Mesenchymal stem cell (in vitro differentiated cells and primary cell): Measurements from ENCODE around the gene PARP15.

Source experiments
- DNase-seq: peaks from one replicate; pipeline ENCODE4 v3.0.0-alpha.2; 2013
- H2AFZ ChIP-seq: one replicate; pipeline ENCODE4 v1.6.1; 2013; ENCODE audit warnings: low read depth, mild to moderate bottlenecking, control low read depth, inconsistent platforms, low read length, moderate library complexity
- H2AK5ac ChIP-seq: 2 replicates; pipeline ENCODE4 v1.6.1; 2013; ENCODE audit warnings: low read length, moderate library complexity, mild to moderate bottlenecking, inconsistent platforms; ENCODE audit not compliant: severe bottlenecking
- H2BK120ac ChIP-seq: one replicate; pipeline ENCODE4 v1.6.1; 2013; ENCODE audit warnings: low read depth, mild to moderate bottlenecking, inconsistent platforms, low read length, moderate library complexity
- H2BK12ac ChIP-seq, 2 experiments: one replicate each; pipeline ENCODE4 v1.6.1; 2013; ENCODE audit warnings: inconsistent platforms in 2 of 2, low read length in 2 of 2, mild to moderate bottlenecking in 2 of 2, moderate library complexity in 2 of 2, control low read depth in 1 of 2
- H2BK15ac ChIP-seq: one replicate; pipeline ENCODE4 v1.6.1; 2013; ENCODE audit warnings: mild to moderate bottlenecking, low read depth, inconsistent platforms; ENCODE audit not compliant: poor library complexity, severe bottlenecking
- H2BK5ac ChIP-seq: 2 replicates; pipeline ENCODE4 v1.6.1; 2013; ENCODE audit warnings: low read depth, mild to moderate bottlenecking, low read length, control low read depth, inconsistent platforms; ENCODE audit not compliant: poor library complexity, severe bottlenecking
- H3K14ac ChIP-seq, 2 experiments: one replicate each; pipeline ENCODE4 v1.6.1; 2013; ENCODE audit warnings: inconsistent platforms in 2 of 2, low read length in 2 of 2, control low read depth in 1 of 2, mild to moderate bottlenecking in 1 of 2, moderate library complexity in 1 of 2
- H3K18ac ChIP-seq, 2 experiments: one replicate each; pipeline ENCODE4 v1.6.1; 2013; ENCODE audit warnings: inconsistent platforms in 2 of 2, low read length in 2 of 2, control low read depth in 1 of 2, low read depth in 1 of 2, mild to moderate bottlenecking in 1 of 2
- H3K23ac ChIP-seq, 2 experiments: one replicate each; pipeline ENCODE4 v1.6.1; 2013; ENCODE audit warnings: inconsistent platforms in 2 of 2, low read length in 2 of 2, mild to moderate bottlenecking in 2 of 2, moderate library complexity in 2 of 2, control low read depth in 1 of 2
- H3K27ac ChIP-seq: 2 replicates; pipeline ENCODE4 v1.5.1; 2013; ENCODE audit warnings: mild to moderate bottlenecking, moderate library complexity, low read length, control low read depth, inconsistent platforms; ENCODE audit not compliant: poor library complexity, severe bottlenecking
- H3K27me3 ChIP-seq, 2 experiments: 2 replicates each; pipeline versions ENCODE4 v1.6.1 to v1.7.0; 2013; ENCODE audit warnings: low read length in 2 of 2, mild to moderate bottlenecking in 2 of 2, moderate library complexity in 2 of 2, control low read depth in 1 of 2, inconsistent platforms in 1 of 2; ENCODE audit not compliant: control insufficient read depth in 1 of 2, insufficient read depth in 1 of 2
- H3K36me3 ChIP-seq, 2 experiments: 2 replicates each; pipeline versions ENCODE4 v1.6.1 to v1.7.0; 2013; ENCODE audit warnings: low read length in 2 of 2, control low read depth in 1 of 2, inconsistent platforms in 1 of 2, low read depth in 1 of 2, mild to moderate bottlenecking in 1 of 2; ENCODE audit not compliant: insufficient read depth in 2 of 2, control insufficient read depth in 1 of 2
- H3K4ac ChIP-seq, 2 experiments: one replicate each; pipeline ENCODE4 v1.6.1; 2013; ENCODE audit warnings: inconsistent platforms in 2 of 2, low read length in 2 of 2, mild to moderate bottlenecking in 2 of 2, moderate library complexity in 2 of 2, control low read depth in 1 of 2, low read depth in 1 of 2
- H3K4me1 ChIP-seq: 2 replicates; pipeline ENCODE4 v1.6.1; 2013; ENCODE audit warnings: low read depth, low read length, control low read depth; ENCODE audit not compliant: control insufficient read depth, insufficient read depth
- H3K4me2 ChIP-seq: 2 replicates; pipeline ENCODE4 v1.6.1; 2013; ENCODE audit warnings: low read length, mild to moderate bottlenecking, inconsistent platforms; ENCODE audit not compliant: poor library complexity, severe bottlenecking
- H3K4me3 ChIP-seq, 2 experiments: 2 replicates each; pipeline versions ENCODE4 v1.5.1 to v1.7.0; 2013; ENCODE audit warnings: low read length in 2 of 2, mild to moderate bottlenecking in 2 of 2, control low read depth in 1 of 2, low read depth in 1 of 2; ENCODE audit not compliant: insufficient read depth in 1 of 2
- H3K79me1 ChIP-seq: replicated peaks from 2 replicates; pipeline ENCODE4 v1.6.1; 2013; ENCODE audit warnings: mild to moderate bottlenecking, control low read depth, low read length, inconsistent platforms; ENCODE audit not compliant: poor library complexity, severe bottlenecking
- H3K9ac ChIP-seq: 2 replicates; pipeline ENCODE4 v1.7.0; 2013; ENCODE audit warnings: mild to moderate bottlenecking, low read length, moderate library complexity
- H3K9me3 ChIP-seq: 2 replicates; pipeline ENCODE4 v1.7.0; 2013; ENCODE audit warnings: mild to moderate bottlenecking, low read length; ENCODE audit not compliant: control insufficient read depth
- H4K8ac ChIP-seq: one replicate; pipeline ENCODE4 v1.6.1; 2013; ENCODE audit warnings: inconsistent platforms, mild to moderate bottlenecking, low read length, moderate library complexity
- H4K91ac ChIP-seq: one replicate; pipeline ENCODE4 v1.6.1; 2013; ENCODE audit warnings: mild to moderate bottlenecking, low read length, inconsistent platforms
- WGBS: methylation state at CpG from one replicate; pipeline ENCODE4 v1.1.7; 2013; ENCODE audit warnings: mixed read lengths; 5-methylcytosine and 5-hydroxymethylcytosine counted together

Gene PARP15

DNA sequence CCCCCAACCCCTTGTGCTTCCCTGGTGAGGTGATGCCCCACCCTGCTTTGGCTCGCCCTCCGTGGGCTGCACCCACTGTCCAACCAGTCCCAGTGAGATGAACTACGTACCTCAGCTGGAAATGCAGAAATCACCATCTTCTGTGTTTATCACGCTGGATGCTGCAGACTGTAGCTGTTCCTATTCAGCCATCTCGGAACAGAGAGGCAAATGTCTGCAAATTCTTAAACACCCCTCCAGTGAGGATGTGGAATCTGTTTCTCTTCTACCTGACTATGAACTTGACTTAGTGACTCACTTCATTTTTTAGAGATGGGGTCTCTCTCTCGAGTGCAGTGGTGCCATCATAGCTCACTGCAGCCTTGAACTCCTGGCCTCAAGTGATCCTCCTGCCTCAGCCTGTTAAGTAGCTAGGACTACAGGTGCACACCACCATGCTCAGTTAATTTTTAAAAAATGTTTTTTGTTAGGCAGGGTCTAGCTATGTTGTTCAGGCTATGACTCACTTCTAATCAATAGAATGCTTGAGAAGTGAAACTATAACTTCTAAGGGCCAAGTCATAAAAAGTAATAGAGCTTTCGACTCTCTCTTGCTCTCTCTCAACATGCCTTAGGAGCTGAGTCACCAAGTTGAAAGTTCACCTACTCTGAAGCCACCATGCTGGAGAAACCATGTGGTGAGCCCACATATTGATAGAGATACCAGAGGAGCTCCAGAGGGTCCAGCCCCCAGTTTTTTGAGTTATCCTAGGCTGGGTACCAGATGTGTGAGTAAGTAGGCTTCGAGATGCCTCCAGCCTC, 91.7 kb downstream of the PARP15 start:
- Histone ChIP-seq H3K9ac (no peak overlapping the region), H3K9me3 (no peaks in the 10 kb centered on the region), H4K91ac (no peak overlapping the region), H3K4me2 (peak overlapping the region; percentile 42), H2BK5ac (no peak overlapping the region), H3K4me1 (no peaks in the 10 kb centered on the region), H2AFZ (no peak overlapping the region), H2BK120ac (no peak overlapping the region), H3K36me3 (no peaks in the 10 kb centered on the region), H3K23ac (no peak overlapping the region), H3K14ac (no peak overlapping the region), H3K79me1 (no peaks in the 10 kb centered on the region), H2AK5ac (no peak overlapping the region), H2BK12ac (no peak overlapping the region), H3K18ac (no peak overlapping the region), H2BK15ac (no peak overlapping the region), H4K8ac (no peak overlapping the region), H3K27ac (peak overlapping the region; percentile 68), H3K4ac (no peak overlapping the region), H3K27me3 (no peaks in the 10 kb centered on the region), H3K4me3 (no peak overlapping the region)
- WGBS = 74% methylated on average over 7 of the region's 8 CpGs
- DNase-seq = peak; percentile 53

DNA sequence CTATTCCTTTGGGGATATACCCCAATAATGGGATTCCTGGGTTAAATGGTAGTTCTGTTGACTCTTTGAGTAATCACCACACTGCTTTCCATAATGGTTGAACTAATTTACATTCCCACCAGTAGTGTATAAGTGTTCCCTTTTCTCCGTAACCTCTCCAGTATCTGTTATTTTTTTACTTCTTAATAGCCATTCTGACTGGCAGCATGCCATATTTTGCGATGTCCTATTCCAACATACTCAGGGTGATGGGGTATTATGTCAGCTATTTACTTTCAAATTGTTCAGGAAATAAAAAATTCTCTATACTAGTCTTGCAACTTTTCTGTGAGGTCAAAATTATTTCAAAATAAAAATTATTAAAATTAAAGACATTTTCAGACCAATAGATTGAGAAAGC, 94.1 kb downstream of the PARP15 start:
- Histone ChIP-seq H3K14ac (no peak overlapping the region), H3K4me3 (no peak overlapping the region), H3K23ac (no peak overlapping the region), H3K4me1 (no peaks in the 10 kb centered on the region), H3K4ac (no peak overlapping the region), H2AFZ (no peak overlapping the region), H3K79me1 (no peaks in the 10 kb centered on the region), H3K36me3 (no peaks in the 10 kb centered on the region), H4K8ac (no peak overlapping the region), H3K4me2 (no peak overlapping the region), H3K9ac (no peak overlapping the region), H3K18ac (no peak overlapping the region), H2BK5ac (no peak overlapping the region), H3K27ac (no peak overlapping the region), H2BK120ac (no peak overlapping the region), H3K9me3 (no peaks in the 10 kb centered on the region), H2AK5ac (no peak overlapping the region), H2BK15ac (no peak overlapping the region), H4K91ac (no peak overlapping the region), H3K27me3 (no peaks in the 10 kb centered on the region), H2BK12ac (no peak overlapping the region)
- DNase-seq = no peak
- 100% methylated on average over 1 of the region's 2 CpGs for WGBS

DNA sequence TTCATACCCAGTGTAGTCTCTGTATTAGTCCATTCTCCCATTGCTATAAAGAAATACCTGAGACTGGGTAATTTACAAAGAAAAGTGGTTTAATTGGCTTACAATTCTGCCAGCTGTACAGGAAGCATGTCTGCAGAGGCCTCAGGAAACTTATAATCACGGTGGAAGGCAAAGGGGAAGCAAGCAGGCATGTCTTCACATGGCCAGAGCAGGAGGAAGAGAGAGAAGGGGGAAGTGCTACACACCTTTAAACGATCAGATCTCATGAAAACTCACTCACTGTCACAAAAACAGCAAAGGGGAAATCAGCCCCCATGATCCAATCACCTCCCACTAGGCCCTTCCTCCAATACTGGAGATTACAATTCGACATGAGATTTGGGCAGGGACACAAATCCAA, 96.9 kb downstream of the PARP15 start:
- H2BK120ac ChIP-seq = no peak overlapping the region
- H2AFZ ChIP-seq = no peak overlapping the region
- no peaks in the 10 kb centered on the region for H3K9me3 ChIP-seq
- H3K9ac ChIP-seq = no peak overlapping the region
- no peak overlapping the region for H3K27ac ChIP-seq
- H3K27me3 ChIP-seq = no peaks in the 10 kb centered on the region
- no peak overlapping the region for H3K4me2 ChIP-seq
- H3K4me3 ChIP-seq = no peak overlapping the region
- H2BK5ac ChIP-seq = no peak overlapping the region
- H4K91ac ChIP-seq = no peak overlapping the region
- H2BK12ac ChIP-seq = no peak overlapping the region
- no peak for DNase-seq
- H2BK15ac ChIP-seq = no peak overlapping the region
- H3K18ac ChIP-seq = no peak overlapping the region
- no peak overlapping the region for H3K23ac ChIP-seq
- 86% methylated on average over 3 of the region's 3 CpGs for WGBS
- H2AK5ac ChIP-seq = no peak overlapping the region
- H3K79me1 ChIP-seq = no peaks in the 10 kb centered on the region
- peaks cover 1% of the 10 kb centered on the region for H3K4me1 ChIP-seq
- no peak overlapping the region for H4K8ac ChIP-seq
- H3K4ac ChIP-seq = no peak overlapping the region
- H3K36me3 ChIP-seq = no peaks in the 10 kb centered on the region
- H3K14ac ChIP-seq = no peak overlapping the region

DNA sequence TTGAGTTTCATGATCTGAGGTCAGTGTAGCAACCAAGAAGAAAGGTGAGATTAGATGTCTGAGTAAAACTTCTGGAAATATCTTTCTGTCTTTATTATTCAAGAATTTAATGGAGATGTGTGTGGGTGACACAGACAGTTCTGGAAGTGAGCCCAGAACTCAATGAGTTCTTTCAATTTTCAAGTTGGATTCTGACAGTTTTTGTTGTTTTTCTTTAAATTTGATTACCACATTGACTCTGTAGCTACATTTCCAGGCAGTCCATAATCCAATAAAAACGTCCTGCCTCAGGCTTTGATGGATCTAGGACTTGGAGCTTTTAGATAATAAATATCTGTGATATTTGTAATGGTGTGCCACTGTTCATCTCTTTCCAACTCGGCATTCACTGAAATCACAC, 99.3 kb downstream of the PARP15 start:
- Histone ChIP-seq H4K91ac (no peak overlapping the region), H2AFZ (no peak overlapping the region), H3K79me1 (peaks cover 5% of the 10 kb centered on the region), H2BK15ac (no peak overlapping the region), H3K9ac (no peak overlapping the region), H3K4me1 (peaks cover 11% of the 10 kb centered on the region), H3K27ac (no peak overlapping the region), H3K14ac (no peak overlapping the region), H3K18ac (no peak overlapping the region), H2BK5ac (no peak overlapping the region), H3K27me3 (no peaks in the 10 kb centered on the region), H3K4me2 (no peak overlapping the region), H2AK5ac (no peak overlapping the region), H2BK12ac (no peak overlapping the region), H4K8ac (no peak overlapping the region), H3K36me3 (no peaks in the 10 kb centered on the region), H2BK120ac (no peak overlapping the region), H3K23ac (no peak overlapping the region), H3K9me3 (no peaks in the 10 kb centered on the region), H3K4ac (no peak overlapping the region), H3K4me3 (no peak overlapping the region)
- WGBS = no CpG with 5 or more reads among the region's 2 CpGs
- DNase-seq = no peak
